ENCODE data around the gene CD151.

CD151 gene

GRCh38 chr11:815675-816432 is 16.9 kb upstream of the CD151 start:
- no peak for DNase-seq

GRCh38 chr11:816433-816779 is 16.3 kb upstream of the CD151 start:
- no peak for DNase-seq

DNA sequence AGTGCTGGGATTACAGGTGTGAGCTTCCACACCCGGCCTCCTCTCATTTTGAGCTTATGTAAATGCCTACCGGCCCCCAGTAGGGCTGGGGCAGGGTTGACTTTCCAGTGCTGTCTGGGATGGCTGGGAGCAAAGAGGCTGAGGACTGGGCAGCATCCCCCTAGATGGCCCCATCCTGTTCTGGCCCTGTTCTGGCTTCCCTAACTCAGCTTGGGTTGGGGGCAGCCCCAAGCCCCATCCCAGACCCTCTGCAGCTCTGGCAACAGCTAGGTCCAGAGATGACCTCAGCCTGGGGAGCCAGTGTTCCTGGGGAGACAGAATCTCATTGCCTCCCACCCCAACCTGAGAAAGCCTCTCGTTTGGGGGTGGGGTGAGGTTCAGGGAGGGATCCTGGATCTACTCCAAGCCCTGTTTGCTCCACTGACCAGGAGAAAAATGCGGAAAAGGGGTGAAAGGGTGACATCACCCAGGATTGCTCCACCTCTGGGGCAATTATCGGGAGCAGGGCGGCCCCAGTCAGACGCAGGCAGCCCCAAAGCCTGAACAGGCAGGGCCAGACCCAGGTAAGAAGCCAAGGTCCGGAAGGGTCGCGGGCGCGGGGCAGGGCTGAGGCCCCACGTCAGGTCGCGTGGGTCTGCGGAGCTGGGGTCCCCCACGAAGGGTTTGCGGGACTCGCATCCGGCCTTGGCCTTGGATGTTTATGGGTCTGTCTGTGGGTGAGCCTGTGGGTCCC is 14.2 kb upstream of the CD151 start, which contains the start of gene PNPLA2:
Gene PNPLA2 (plus strand): TSS at position 519 of the 733 bp plus-strand sequence. CDS start 805 bp downstream, outside the sequence.
- DNase-seq: no peak

DNA sequence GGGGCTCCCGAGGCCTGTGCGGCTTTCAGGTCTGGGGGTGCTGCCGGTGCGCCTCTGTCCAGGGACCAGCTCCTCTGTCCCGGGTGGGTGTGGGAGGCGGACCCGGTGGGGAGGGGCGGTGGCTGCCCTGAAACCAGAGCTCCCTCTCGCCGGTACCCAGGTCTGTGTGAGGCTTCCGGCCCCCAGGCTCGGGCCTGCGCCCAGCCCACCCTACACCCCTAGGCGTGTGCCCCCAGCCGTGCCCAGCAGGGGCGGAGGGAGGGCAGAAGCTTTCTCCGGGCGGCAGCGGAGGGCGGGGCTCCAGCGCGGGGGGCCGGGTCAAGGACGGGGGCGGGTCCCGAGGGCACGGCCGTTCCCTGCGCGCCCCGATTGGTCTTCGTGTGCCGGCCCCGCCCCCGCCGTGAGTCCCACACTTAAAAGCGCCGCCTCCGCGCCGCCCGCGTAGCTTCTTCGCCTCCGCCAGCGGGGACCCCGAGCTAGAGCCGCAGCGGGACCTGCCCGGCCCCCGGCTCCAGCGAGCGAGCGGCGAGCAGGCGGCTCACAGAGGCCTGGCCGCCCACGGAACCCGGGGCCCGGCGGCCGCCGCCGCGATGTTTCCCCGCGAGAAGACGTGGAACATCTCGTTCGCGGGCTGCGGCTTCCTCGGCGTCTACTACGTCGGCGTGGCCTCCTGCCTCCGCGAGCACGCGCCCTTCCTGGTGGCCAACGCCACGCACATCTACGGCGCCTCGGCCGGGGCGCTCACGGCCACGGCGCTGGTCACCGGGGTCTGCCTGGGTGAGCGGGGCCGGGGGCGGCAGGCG is 13.4 kb upstream of the CD151 start:
- peak; percentile 87 for DNase-seq

GRCh38 chr11:819943-820649 is 12.7 kb upstream of the CD151 start:
- peak; percentile 95 for DNase-seq

DNA sequence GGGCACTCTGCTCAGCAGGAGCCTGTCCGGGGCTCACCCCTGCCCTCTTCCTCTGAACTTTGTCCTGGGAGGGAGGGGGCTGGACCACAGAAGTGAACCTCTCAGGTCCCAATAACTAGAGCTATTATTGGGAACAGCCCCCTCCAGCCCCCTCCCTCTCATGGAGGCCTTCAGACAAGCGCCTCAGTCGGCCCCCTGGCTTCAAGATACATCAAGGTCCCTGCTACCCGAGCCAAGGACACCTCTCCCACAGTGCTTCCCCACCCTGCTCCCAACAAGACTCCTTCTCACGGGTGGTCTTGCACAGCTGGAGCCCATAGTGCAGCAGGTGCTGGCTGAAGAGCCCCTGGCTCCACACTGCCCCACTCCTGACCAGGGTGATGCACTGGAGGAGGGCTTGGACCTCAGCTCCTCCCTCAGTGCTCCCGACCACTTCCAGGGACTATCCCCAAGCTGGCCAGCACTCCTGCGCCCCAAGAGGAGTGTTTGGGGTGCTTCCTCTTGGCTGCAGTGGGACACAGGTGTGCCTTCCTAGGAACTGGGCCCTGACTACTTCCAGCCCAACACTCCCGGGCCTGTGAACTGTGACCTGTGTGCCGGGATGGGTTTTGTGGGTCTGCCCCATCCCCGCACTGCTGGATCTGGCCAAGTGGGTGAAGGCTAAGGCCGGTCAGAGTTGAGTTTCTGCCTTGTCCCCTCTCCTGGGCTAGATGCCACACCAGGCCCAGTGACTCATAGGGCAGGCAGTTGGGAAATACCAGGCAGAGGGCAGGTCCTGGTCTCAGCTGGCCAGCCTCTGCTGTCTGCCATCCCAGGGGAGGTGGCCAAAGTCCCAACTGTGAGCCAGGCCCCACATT is 11.9 kb upstream of the CD151 start:
- DNase-seq: no peak

DNA sequence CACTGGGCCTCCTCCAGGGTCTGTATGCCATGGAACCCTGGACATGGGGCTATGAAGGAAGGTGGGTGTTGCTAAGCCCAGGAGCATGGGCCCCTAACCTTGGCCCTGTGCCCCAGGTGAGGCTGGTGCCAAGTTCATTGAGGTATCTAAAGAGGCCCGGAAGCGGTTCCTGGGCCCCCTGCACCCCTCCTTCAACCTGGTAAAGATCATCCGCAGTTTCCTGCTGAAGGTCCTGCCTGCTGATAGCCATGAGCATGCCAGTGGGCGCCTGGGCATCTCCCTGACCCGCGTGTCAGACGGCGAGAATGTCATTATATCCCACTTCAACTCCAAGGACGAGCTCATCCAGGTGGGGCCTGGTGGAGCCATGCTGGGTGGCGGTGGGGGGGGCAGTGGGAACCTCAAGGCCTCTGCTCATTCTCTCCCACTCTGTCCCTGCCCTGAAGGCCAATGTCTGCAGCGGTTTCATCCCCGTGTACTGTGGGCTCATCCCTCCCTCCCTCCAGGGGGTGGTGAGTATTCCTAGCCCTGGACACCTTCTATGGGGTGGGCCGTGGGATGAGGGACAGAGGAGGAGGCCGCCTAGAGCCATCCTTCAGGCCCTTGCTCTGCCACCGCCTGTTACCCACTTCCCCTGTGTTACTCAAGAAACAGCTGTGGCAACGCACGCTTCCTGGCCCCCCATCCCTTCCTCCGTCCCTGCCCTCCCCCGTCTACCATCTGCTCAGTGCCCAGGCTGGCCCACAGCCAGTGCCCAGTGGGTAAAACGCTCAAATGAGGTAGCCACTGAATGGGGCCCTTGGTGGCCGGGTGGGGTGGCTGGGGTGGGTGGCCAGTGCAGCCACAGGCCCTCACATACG is 11.0 kb upstream of the CD151 start:
- DNase-seq: no peak

GRCh38 chr11:823441-824291 is 9.1 kb upstream of the CD151 start:
- no peak for DNase-seq

GRCh38 chr11:824292-824880 is 8.4 kb upstream of the CD151 start:
- DNase-seq: no peak

- no peak for DNase-seq
Observed at GRCh38 chr11:824942-825341, 7.8 kb upstream of the CD151 start.

DNA sequence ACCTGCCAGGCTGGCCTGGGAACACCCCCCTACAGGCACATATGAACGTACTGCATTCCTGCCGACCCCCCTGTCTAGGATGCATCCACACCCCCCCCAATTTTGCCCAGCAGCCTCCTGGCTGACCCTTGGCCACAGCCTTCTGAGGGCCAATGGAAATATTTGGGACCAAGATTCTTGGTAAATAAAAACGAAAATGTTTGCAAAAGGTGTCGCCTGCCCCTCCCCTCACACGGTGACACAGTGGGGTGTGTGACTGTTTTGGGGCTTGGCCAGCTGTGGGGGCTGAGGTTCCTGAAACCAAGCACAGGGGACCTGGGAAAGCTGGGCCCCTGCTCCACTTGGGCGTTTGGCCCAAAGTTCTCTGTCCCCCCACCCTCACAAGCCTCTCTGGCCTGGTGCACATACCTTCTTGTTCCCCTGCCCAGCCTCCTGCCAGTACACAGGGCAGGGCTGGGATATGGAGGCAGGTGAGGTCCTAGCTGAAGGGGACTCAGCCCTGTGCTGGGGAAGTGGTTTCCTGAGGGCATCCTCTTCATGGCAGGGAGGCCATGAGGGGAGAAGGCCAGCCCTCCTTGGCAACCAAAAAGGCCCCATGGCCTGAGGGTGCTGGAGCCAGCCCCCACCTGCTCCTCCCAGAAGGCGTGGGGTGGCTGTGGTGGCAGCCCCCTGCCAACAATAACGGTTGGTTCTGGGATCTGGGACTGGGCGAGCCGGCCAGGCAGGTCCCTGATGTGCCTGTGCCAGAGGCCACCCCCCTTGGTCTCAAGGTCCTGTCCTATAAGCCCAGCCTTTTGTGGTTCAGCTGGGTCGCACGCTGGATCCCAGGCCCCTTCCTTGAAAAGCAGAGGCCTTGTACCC is 7.2 kb upstream of the CD151 start:
- no peak for DNase-seq

DNA sequence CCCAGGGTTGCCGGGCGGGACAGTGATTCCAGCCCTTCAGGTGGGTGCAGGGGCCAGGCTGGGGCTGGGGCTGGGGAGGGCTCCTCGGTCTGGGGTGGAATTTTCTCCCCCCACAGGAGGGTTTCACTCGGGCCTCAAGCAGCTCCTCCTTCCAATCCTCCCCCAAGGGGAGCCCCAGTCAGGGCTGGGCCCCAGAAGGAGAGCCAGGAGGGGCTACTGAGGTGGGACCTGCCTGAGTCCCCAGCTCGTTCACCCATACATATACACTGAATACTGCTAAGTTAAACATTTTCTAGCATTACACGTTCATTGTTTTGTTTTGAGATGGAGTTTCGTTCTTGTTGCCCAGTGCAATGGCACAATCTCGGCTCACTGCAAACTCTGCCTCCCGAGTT is 6.5 kb upstream of the CD151 start:
- no peak for DNase-seq

- DNase-seq: no peak
Observed at GRCh38 chr11:826836-827145, 6.0 kb upstream of the CD151 start.

DNA sequence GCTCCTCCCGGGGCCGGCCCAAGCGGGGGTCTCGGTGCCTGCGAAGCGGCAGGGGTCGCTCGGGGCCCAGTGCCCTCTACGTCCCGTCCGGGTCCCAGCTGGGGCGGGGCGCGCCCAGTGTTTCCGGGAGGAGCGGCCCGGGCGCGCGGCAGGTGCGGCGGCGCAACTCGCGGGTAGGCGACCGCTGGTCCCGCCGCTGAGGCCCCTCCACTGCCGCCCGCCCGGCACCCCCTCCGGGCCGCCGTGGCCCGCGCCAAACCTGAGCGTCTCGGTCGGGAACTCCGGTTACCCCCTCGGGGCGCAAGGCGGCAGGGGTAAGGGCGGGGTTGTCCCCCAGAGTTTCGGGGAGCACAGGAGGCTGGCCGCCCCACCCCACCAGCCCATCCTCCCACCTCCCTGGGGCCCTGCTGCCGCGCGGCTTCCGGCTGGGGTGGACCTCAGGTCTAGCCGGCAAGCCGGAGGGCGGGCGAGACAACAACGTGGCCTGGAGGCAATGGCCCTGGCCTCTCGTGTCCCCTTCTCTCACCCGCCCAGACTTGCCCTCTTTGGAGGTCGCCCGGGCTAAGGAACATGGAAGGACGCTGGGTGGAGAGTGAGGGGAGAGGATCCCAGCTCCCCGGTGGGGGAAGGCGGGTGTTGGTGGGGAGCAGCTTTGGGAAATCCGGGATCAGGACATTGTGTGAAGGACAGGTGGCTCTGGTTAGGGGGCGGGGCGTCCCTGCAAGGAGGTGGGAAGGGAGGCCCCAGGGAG is 5.4 kb upstream of the CD151 start:
- DNase-seq: no peak

DNA sequence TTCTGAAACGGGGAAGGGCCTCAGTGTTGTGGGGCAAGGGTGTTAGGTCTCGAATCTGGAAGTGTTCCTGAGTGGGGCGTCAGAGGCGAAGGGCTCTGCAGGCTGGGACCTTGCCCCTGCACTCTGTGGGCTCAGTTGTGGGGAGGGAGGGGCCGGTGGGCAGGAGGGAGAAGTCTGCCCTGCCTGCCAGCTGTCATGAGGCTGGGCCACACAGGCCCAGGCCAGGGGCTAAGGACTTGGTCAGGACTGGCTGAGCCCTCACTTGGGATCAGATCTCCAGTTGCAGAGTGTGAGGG is 4.9 kb upstream of the CD151 start, which contains the start of gene CRACR2B:
Gene CRACR2B (plus strand): TSS at position 23 of the 296 bp plus-strand sequence. CDS start 689 bp downstream, outside the sequence.
- DNase-seq: no peak

DNA sequence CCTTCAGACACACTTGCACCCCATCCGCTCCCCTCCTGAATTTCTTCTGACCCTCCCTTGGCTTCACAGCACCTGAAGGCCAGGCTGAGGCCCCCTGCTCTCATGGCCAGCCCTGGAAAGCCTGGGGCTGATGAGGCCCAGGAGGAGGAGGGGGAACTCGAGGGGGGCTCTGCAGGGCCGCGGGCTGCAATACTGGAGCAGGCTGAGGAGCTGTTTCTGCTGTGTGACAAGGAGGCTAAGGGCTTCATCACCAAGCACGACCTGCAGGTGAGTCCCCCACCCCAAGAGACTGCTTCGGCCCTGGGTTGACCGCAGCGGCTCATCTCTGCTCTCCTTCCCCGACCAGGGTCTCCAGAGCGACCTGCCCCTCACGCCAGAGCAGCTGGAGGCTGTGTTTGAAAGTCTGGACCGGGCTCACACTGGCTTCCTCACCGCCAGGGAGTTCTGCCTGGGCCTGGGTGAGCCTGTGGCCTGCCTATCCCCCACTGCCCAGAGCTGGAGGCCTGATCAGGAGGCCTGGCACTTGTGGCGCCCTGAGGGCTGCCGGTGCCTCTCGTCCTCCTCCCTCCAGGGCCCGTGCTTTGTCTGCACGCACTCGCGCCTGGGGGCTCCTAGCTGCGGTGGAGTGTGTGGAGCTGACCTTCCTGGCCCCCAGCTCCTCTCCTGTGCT is 4.1 kb upstream of the CD151 start:
- DNase-seq: no peak

DNA sequence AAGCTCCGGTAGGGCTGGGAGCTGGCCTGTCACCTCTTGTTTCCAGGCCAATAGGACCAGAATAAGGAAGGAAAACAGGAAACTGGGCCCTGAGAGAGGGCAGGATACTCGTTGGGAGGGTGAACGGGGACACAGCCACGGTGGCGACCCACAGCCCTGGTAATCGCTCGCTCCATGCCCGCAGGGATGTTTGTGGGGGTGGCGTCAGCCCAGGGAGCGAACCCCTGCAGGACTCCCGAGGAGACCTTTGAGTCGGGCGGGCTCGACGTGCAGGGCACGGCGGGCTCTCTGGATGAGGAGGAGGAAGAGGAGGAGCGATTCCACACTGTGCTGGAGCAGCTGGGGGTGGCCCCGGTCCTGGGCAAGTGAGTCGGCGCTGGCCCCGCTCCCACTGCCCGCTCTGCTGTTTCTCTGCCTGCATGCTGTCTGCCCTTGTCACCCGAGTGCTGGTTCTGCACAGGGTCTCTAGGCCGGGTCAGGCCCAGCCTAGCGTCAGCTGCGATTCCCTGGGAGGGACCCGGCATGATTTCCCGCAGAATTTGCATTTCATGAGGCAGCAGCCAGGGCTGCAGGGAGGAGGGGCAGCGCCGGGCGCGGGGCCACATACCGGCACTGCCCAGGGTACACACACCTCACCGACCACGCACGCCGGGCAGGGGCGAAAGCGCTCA is 3.4 kb upstream of the CD151 start:
- DNase-seq: no peak
